ENCODE measurements around the gene NPRL2.

The NPRL2 gene

GRCh38 chr3:50322115-50322385 lies 28.5 kb downstream of the NPRL2 start:
- TF ChIP-seq CTCF (IDR thresholded peaks at IDR 0.05) = no peak

GRCh38 chr3:50321336-50322114 lies 29.1 kb downstream of the NPRL2 start:
- peak; percentile 63 for TF ChIP-seq CTCF (IDR thresholded peaks at IDR 0.05)

GRCh38 chr3:50320853-50321335 lies 29.7 kb downstream of the NPRL2 start:
- TF ChIP-seq CTCF (IDR thresholded peaks at IDR 0.05) = no peak

GRCh38 chr3:50319894-50320625 lies 30.5 kb downstream of the NPRL2 start:
- TF ChIP-seq CTCF (IDR thresholded peaks at IDR 0.05) = no peak

- TF ChIP-seq CTCF (IDR thresholded peaks at IDR 0.05) = no peak
Observed at GRCh38 chr3:50319181-50319893, 31.2 kb downstream of the NPRL2 start.

GRCh38 chr3:50318615-50319014 lies 32.0 kb downstream of the NPRL2 start:
- no peak for TF ChIP-seq CTCF (IDR thresholded peaks at IDR 0.05)

GRCh38 chr3:50318163-50318562 lies 32.4 kb downstream of the NPRL2 start:
- TF ChIP-seq CTCF (IDR thresholded peaks at IDR 0.05) = no peak

All from LNCAP (cell line).